ENCODE data around the gene LDHAL6A. TPM values are rescaled to one million over a fixed set of nuclear protein-coding genes. Genes with fewer than 3 reads are reported as not detected.
A peak's percentile ranks its signal among the peaks of the same experiment; 100 is the strongest.

Gene LDHAL6A
- total and polyA plus RNA-seq, 4 donors: 0.06 to 1.6 (median 0.37) TPM

DNA sequence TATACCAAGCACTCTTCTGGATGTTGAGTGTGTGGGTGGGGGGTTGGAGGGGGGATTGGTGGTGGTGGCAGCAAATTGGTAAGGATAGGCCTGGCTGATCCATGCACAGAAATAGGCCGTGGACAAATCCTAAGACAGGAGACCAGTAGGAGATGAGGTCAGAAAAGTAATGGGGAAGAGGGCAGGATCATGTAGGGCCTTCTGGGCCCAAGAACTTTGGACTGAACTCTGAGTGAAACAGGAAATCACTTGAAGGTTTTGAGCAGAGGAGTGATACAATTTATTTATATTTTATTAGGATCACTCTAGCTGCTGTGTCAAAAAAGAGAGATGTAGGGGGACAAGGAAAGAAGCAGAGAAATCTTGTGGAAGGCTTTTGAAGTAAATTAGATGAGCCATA is 42.4 kb downstream of the LDHAL6A start:
- no peak for DNase-seq (ENCODE audit: low read depth in 4 of 6, low spot score in 6 of 6)
- H3K9me3 ChIP-seq (ENCODE audit: control insufficient read depth, insufficient read depth, low read length): no peaks in the 10 kb centered on the region
- peaks cover 21% of the 10 kb centered on the region for H3K36me3 ChIP-seq (ENCODE audit: control insufficient read depth, insufficient read depth, low read length)
- H3K4me1 ChIP-seq (ENCODE audit: control insufficient read depth, insufficient read depth, low read length): no peaks in the 10 kb centered on the region
- H3K27ac ChIP-seq (ENCODE audit: low read depth, low read length): no peak overlapping the region
- no peak overlapping the region for H3K4me3 ChIP-seq (ENCODE audit: low read depth, low read length)
- WGBS (ENCODE audit: insufficient coverage): 80% methylated on average over 1 of the region's 1 CpG
- no peaks in the 10 kb centered on the region for H3K27me3 ChIP-seq (ENCODE audit: control insufficient read depth, insufficient read depth, low read length)

- H3K4me3 ChIP-seq (ENCODE audit: low read depth, low read length): no peak overlapping the region
- H3K36me3 ChIP-seq (ENCODE audit: control insufficient read depth, insufficient read depth, low read length): peaks cover 26% of the 10 kb centered on the region
- WGBS (ENCODE audit: insufficient coverage): no CpG with 5 or more reads among the region's 1 CpG
- DNase-seq (ENCODE audit: low read depth in 4 of 6, low spot score in 6 of 6): no peak
- no peaks in the 10 kb centered on the region for H3K9me3 ChIP-seq (ENCODE audit: control insufficient read depth, insufficient read depth, low read length)
- no peaks in the 10 kb centered on the region for H3K27me3 ChIP-seq (ENCODE audit: control insufficient read depth, insufficient read depth, low read length)
- no peaks in the 10 kb centered on the region for H3K4me1 ChIP-seq (ENCODE audit: control insufficient read depth, insufficient read depth, low read length)
- no peak overlapping the region for H3K27ac ChIP-seq (ENCODE audit: low read depth, low read length)
Observed at GRCh38 chr11:18501629-18502028, 46.0 kb downstream of the LDHAL6A start.

DNA sequence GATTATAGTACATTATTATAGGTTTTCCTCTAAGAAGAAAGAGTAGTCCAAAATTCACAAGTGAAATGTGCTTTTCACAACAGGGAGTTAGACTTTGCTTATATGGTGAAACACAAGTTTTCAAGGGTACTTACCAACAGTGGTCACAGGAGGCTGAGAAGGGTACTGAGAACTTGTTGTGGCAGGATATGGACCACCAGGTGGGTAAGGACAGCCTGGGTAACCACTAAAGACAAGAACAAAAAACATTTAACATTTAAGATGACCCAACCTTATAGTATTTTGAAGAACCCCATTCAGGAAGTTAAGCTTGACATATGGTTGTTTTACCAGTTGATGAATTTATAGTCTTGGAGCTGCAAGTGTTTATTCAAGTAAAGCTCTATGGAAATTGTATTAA is 46.7 kb downstream of the LDHAL6A start:
- DNase-seq (ENCODE audit: low read depth in 4 of 6, low spot score in 6 of 6): no peak
- no peaks in the 10 kb centered on the region for H3K9me3 ChIP-seq (ENCODE audit: control insufficient read depth, insufficient read depth, low read length)
- H3K4me3 ChIP-seq (ENCODE audit: low read depth, low read length): no peak overlapping the region
- H3K27me3 ChIP-seq (ENCODE audit: control insufficient read depth, insufficient read depth, low read length): no peaks in the 10 kb centered on the region
- no peaks in the 10 kb centered on the region for H3K4me1 ChIP-seq (ENCODE audit: control insufficient read depth, insufficient read depth, low read length)
- H3K36me3 ChIP-seq (ENCODE audit: control insufficient read depth, insufficient read depth, low read length): peaks cover 23% of the 10 kb centered on the region
- H3K27ac ChIP-seq (ENCODE audit: low read depth, low read length): no peak overlapping the region

GRCh38 chr11:18521122-18521521 is 65.5 kb downstream of the LDHAL6A start:
- Histone ChIP-seq H3K4me1 (ENCODE audit: control insufficient read depth, insufficient read depth, low read length) (peaks cover 6% of the 10 kb centered on the region), H3K36me3 (ENCODE audit: control insufficient read depth, insufficient read depth, low read length) (peaks cover 11% of the 10 kb centered on the region), H3K27ac (ENCODE audit: low read depth, low read length) (no peak overlapping the region), H3K4me3 (ENCODE audit: low read depth, low read length) (no peak overlapping the region), H3K9me3 (ENCODE audit: control insufficient read depth, insufficient read depth, low read length) (no peaks in the 10 kb centered on the region), H3K27me3 (ENCODE audit: control insufficient read depth, insufficient read depth, low read length) (no peaks in the 10 kb centered on the region)
- DNase-seq (ENCODE audit: low read depth in 4 of 6, low spot score in 6 of 6): no peak
- WGBS (ENCODE audit: insufficient coverage): 90% methylated on average over 2 of the region's 3 CpGs

DNA sequence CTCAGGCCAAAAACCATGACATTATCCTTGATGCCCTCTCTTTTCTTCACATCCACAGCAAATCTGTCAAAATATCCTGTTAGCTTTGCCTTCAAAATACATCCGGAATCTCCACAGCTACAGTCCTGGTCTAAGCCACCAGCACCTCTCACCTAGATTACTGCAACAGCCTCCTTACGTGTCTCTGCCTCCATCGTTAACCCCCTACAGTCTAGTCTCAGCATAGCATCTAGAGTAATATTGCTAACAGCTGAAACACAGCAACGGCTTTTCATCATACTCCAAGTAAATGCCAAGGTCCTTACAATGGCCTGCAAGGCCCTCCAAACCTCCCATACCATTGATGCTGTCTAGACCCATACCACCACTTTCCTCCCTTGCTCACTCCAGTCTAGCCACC is 66.7 kb downstream of the LDHAL6A start:
- no peak overlapping the region for H3K27ac ChIP-seq (ENCODE audit: low read depth, low read length)
- H3K4me3 ChIP-seq (ENCODE audit: low read depth, low read length): no peak overlapping the region
- no peak for DNase-seq (ENCODE audit: low read depth in 4 of 6, low spot score in 6 of 6)
- WGBS (ENCODE audit: insufficient coverage): 85% methylated on average over 4 of the region's 4 CpGs
- H3K36me3 ChIP-seq (ENCODE audit: control insufficient read depth, insufficient read depth, low read length): peaks cover 8% of the 10 kb centered on the region
- no peaks in the 10 kb centered on the region for H3K27me3 ChIP-seq (ENCODE audit: control insufficient read depth, insufficient read depth, low read length)
- H3K4me1 ChIP-seq (ENCODE audit: control insufficient read depth, insufficient read depth, low read length): peaks cover 6% of the 10 kb centered on the region
- no peaks in the 10 kb centered on the region for H3K9me3 ChIP-seq (ENCODE audit: control insufficient read depth, insufficient read depth, low read length)

- no peaks in the 10 kb centered on the region for H3K27me3 ChIP-seq (ENCODE audit: control insufficient read depth, insufficient read depth, low read length)
- H3K27ac ChIP-seq (ENCODE audit: low read depth, low read length): no peak overlapping the region
- H3K4me1 ChIP-seq (ENCODE audit: control insufficient read depth, insufficient read depth, low read length): peaks cover 10% of the 10 kb centered on the region
- H3K4me3 ChIP-seq (ENCODE audit: low read depth, low read length): no peak overlapping the region
- no peak for DNase-seq (ENCODE audit: low read depth in 4 of 6, low spot score in 6 of 6)
- peaks cover 8% of the 10 kb centered on the region for H3K36me3 ChIP-seq (ENCODE audit: control insufficient read depth, insufficient read depth, low read length)
- WGBS (ENCODE audit: insufficient coverage): no CpG with 5 or more reads among the region's 3 CpGs
- no peaks in the 10 kb centered on the region for H3K9me3 ChIP-seq (ENCODE audit: control insufficient read depth, insufficient read depth, low read length)
Observed at GRCh38 chr11:18523084-18523483, 67.4 kb downstream of the LDHAL6A start.

- H3K27me3 ChIP-seq (ENCODE audit: control insufficient read depth, insufficient read depth, low read length): no peaks in the 10 kb centered on the region
- WGBS (ENCODE audit: insufficient coverage): no CpG with 5 or more reads among the region's 1 CpG
- H3K9me3 ChIP-seq (ENCODE audit: control insufficient read depth, insufficient read depth, low read length): no peaks in the 10 kb centered on the region
- H3K4me1 ChIP-seq (ENCODE audit: control insufficient read depth, insufficient read depth, low read length): peaks cover 10% of the 10 kb centered on the region
- DNase-seq (ENCODE audit: low read depth in 4 of 6, low spot score in 6 of 6): no peak
- no peak overlapping the region for H3K27ac ChIP-seq (ENCODE audit: low read depth, low read length)
- peaks cover 5% of the 10 kb centered on the region for H3K36me3 ChIP-seq (ENCODE audit: control insufficient read depth, insufficient read depth, low read length)
- H3K4me3 ChIP-seq (ENCODE audit: low read depth, low read length): no peak overlapping the region
Observed at GRCh38 chr11:18524248-18524647, 68.6 kb downstream of the LDHAL6A start.

GRCh38 chr11:18526130-18526520 is 70.5 kb downstream of the LDHAL6A start:
- H3K9me3 ChIP-seq (ENCODE audit: control insufficient read depth, insufficient read depth, low read length): no peaks in the 10 kb centered on the region
- no peaks in the 10 kb centered on the region for H3K27me3 ChIP-seq (ENCODE audit: control insufficient read depth, insufficient read depth, low read length)
- H3K36me3 ChIP-seq (ENCODE audit: control insufficient read depth, insufficient read depth, low read length): peaks cover 5% of the 10 kb centered on the region
- H3K27ac ChIP-seq (ENCODE audit: low read depth, low read length): peak overlapping the region; percentile 96
- no CpG with 5 or more reads among the region's 8 CpGs for WGBS (ENCODE audit: insufficient coverage)
- H3K4me3 ChIP-seq (ENCODE audit: low read depth, low read length): peak overlapping the region; percentile 97
- peak in 1 of 6 donors; percentile 1 for DNase-seq (ENCODE audit: low read depth in 4 of 6, low spot score in 6 of 6)
- H3K4me1 ChIP-seq (ENCODE audit: control insufficient read depth, insufficient read depth, low read length): peaks cover 10% of the 10 kb centered on the region

- under 1% methylated on average over 52 of the region's 57 CpGs for WGBS (ENCODE audit: insufficient coverage)
- Histone ChIP-seq H3K27ac (ENCODE audit: low read depth, low read length) (peak within 1 kb of the TSS; percentile 96), H3K4me3 (ENCODE audit: low read depth, low read length) (peak within 1 kb of the TSS; percentile 97), H3K9me3 (ENCODE audit: control insufficient read depth, insufficient read depth, low read length) (no peaks in the 10 kb centered on the region), H3K36me3 (ENCODE audit: control insufficient read depth, insufficient read depth, low read length) (peaks cover 2% of the 10 kb centered on the region), H3K4me1 (ENCODE audit: control insufficient read depth, insufficient read depth, low read length) (peaks cover 10% of the 10 kb centered on the region), H3K27me3 (ENCODE audit: control insufficient read depth, insufficient read depth, low read length) (no peaks in the 10 kb centered on the region)
- DNase-seq (ENCODE audit: low read depth in 4 of 6, low spot score in 6 of 6): peak; percentile 93 to 98 (median 94)
Observed at GRCh38 chr11:18526521-18527296, 71.1 kb downstream of the LDHAL6A start, which contains the start of gene TSG101. Gene TSG101 (minus strand): TSS chr11:18526942. CDS start chr11:18526816, 126 bp downstream.

DNA sequence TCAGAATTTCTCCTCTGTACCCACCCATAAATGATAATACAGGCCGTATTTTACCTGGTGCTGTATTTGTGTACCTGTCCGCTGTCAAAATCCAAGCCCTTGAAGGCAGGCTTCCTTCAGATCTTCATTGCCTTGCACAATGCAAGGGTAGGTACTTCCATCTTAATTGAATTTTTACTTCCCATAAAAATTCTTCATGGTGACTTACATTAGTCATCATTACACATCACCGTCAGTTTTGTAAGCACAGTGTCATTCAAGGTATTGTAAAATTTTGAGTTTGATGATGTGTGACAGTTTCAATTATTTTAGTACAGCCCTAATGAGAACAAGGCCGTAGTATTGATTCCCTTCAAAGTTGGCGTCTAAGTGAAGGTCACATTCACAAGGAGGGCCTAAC is 71.9 kb downstream of the LDHAL6A start:
- H3K27ac ChIP-seq (ENCODE audit: low read depth, low read length): peak overlapping the region; percentile 96
- no peaks in the 10 kb centered on the region for H3K9me3 ChIP-seq (ENCODE audit: control insufficient read depth, insufficient read depth, low read length)
- peak in 2 of 6 donors; percentile 5 to 17 for DNase-seq (ENCODE audit: low read depth in 4 of 6, low spot score in 6 of 6)
- WGBS (ENCODE audit: insufficient coverage): 41% methylated on average over 3 of the region's 5 CpGs
- H3K4me1 ChIP-seq (ENCODE audit: control insufficient read depth, insufficient read depth, low read length): peaks cover 10% of the 10 kb centered on the region
- H3K4me3 ChIP-seq (ENCODE audit: low read depth, low read length): peak overlapping the region; percentile 97
- no peaks in the 10 kb centered on the region for H3K27me3 ChIP-seq (ENCODE audit: control insufficient read depth, insufficient read depth, low read length)
- peaks cover 2% of the 10 kb centered on the region for H3K36me3 ChIP-seq (ENCODE audit: control insufficient read depth, insufficient read depth, low read length)

Data from spinal cord (tissue), 10 donors.